Measurements from ENCODE around the gene RABL3.
"Not testable (repeated sequence)": the region's sequence is repeated elsewhere in the genome, so short reads cannot be mapped to it uniquely, and the experiment has no call there.

RABL3 gene

GRCh38 chr3:120765830-120766493 is 23.6 kb upstream of the RABL3 start:
- in situ Hi-C loops (cut with HindIII; ENCODE audit: low pct_unique_long_range_greater_than_20kb, low sequenced_read_pairs) = no loop called here
- DNase-seq (ENCODE audit: low read depth in 1 of 2, low spot score in 1 of 2) = no peak
- TF ChIP-seq JUND (IDR thresholded peaks at IDR 0.05; ENCODE audit: low read depth) = no peak

DNA sequence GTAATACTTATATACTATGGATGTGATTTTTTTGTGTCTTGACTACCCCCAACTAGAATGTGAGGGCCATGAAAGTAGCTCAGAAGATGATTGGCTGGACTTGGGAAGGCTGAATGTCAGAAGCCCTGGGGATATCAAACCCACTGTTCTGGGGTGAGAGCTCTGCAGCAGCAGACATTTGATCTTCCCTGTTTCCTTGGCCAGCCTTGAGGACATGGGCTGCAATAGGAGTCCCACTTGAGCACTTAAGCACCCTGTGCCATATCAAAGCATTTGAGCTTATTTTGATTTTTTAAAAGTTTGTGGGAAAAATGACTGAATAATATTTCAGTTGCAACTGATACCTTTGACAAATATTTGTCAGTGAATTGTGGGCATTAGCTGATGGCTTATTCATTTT is 21.9 kb upstream of the RABL3 start:
- in situ Hi-C loops (cut with HindIII; ENCODE audit: low pct_unique_long_range_greater_than_20kb, low sequenced_read_pairs) = no loop called here
- no peak for DNase-seq (ENCODE audit: low read depth in 1 of 2, low spot score in 1 of 2)

DNA sequence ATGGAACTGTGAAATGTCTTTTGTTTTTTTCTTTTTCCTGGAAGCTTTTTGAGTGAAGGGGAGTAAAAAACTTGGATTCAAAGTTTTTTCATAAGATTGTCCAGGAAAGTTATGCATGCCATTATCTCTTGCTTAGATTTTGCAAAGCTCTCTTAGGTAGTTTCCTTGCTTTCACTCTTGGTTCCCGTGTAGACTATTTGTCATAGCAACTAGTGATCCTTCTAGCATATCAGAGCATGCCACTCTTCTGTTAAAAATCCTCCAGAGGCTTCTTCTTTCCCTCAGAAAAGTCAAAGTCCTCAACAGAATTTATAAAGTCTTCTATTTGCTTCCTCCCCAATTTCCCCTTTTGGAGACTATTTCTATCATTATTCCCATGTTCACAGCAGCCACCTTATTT is 21.3 kb upstream of the RABL3 start:
- in situ Hi-C loops (cut with HindIII; ENCODE audit: low pct_unique_long_range_greater_than_20kb, low sequenced_read_pairs) = no loop called here
- no peak for TF ChIP-seq JUND (IDR thresholded peaks at IDR 0.05; ENCODE audit: low read depth)
- no peak for DNase-seq (ENCODE audit: low read depth in 1 of 2, low spot score in 1 of 2)

More for the DNA sequence above, 21.9 kb upstream of the RABL3 start:
- TF ChIP-seq JUND (IDR thresholded peaks at IDR 0.05; ENCODE audit: low read depth) = no peak

GRCh38 chr3:120762615-120763014 is 20.3 kb upstream of the RABL3 start:
- no peak for TF ChIP-seq JUND (IDR thresholded peaks at IDR 0.05; ENCODE audit: low read depth)
- DNase-seq (ENCODE audit: low read depth in 1 of 2, low spot score in 1 of 2) = no peak
- in situ Hi-C loops (cut with HindIII; ENCODE audit: low pct_unique_long_range_greater_than_20kb, low sequenced_read_pairs) = no loop called here

DNA sequence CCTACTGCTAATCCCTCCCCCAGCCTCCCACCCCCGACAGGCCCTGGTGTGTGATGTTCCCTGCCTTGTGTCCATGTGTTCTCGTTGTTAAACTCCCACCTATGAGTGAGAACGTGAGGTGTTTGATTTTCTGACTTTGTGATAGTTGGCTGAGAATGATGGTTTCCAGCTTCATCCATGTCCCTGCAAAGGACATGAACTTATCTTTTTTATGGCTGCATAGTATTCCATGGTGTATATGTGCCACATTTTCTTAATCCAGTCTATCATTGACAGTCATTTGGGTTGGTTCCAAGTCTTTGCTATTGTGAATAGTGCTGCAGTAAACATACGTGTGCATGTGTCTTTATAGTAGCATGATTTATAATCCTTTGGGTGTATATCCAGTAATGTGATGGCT is 16.2 kb upstream of the RABL3 start:
- DNase-seq (ENCODE audit: low read depth in 1 of 2, low spot score in 1 of 2); in situ Hi-C loops (cut with HindIII; ENCODE audit: low pct_unique_long_range_greater_than_20kb, low sequenced_read_pairs): not testable (repeated sequence)

- no peak for DNase-seq (ENCODE audit: low read depth in 1 of 2, low spot score in 1 of 2)
- TF ChIP-seq JUND (IDR thresholded peaks at IDR 0.05; ENCODE audit: low read depth) = no peak
- in situ Hi-C loops (cut with HindIII; ENCODE audit: low pct_unique_long_range_greater_than_20kb, low sequenced_read_pairs) = no loop called here
Measured at GRCh38 chr3:120756061-120756460, 13.7 kb upstream of the RABL3 start.

GRCh38 chr3:120753810-120754209 is 11.5 kb upstream of the RABL3 start:
- TF ChIP-seq JUND (IDR thresholded peaks at IDR 0.05; ENCODE audit: low read depth) = no peak
- no peak for DNase-seq (ENCODE audit: low read depth in 1 of 2, low spot score in 1 of 2)
- in situ Hi-C loops (cut with HindIII; ENCODE audit: low pct_unique_long_range_greater_than_20kb, low sequenced_read_pairs) = no loop called here

GRCh38 chr3:120752865-120753264 is 10.5 kb upstream of the RABL3 start:
- in situ Hi-C loops (cut with HindIII; ENCODE audit: low pct_unique_long_range_greater_than_20kb, low sequenced_read_pairs) = no loop called here
- no peak for DNase-seq (ENCODE audit: low read depth in 1 of 2, low spot score in 1 of 2)
- no peak for TF ChIP-seq JUND (IDR thresholded peaks at IDR 0.05; ENCODE audit: low read depth)

DNA sequence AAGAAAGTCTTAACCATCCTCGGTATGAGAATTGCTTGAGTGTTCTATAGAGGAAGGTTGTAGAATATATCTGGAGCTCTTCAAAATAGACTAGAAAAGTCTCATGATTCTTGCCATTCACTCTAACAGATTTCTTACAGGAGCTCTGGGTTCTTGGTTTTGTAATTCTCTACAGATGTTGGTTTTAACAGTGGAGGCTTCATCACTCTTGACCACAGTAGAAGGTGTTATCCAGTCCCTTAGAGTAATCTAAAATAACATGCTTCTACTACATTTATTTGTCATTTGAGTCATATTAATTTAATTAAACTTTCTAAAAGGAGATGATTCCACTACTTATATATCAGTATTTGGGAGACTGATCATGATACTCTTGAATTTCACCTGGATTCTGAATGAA is 9.9 kb upstream of the RABL3 start:
- TF ChIP-seq JUND (IDR thresholded peaks at IDR 0.05; ENCODE audit: low read depth) = no peak
- in situ Hi-C loops (cut with HindIII; ENCODE audit: low pct_unique_long_range_greater_than_20kb, low sequenced_read_pairs) = no loop called here
- no peak for DNase-seq (ENCODE audit: low read depth in 1 of 2, low spot score in 1 of 2)

DNA sequence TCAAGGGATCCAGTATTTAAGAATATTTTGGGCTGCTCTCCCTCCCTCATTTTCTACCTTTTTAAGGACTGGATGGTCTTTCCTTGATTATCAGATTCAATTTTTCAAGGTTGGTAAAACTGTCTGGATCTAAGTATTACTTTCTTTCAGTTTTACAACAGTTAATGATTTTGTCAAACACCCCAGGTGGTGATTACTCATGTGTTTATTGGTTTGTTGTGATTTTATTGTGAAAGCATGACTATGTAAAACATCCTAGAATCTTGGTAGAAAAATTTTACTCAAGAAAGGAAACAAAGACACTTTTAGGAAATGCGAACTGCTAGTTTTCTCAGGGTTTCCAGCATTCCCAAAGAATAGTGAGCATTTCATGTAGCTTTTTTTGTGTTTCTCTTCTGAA is 7.5 kb upstream of the RABL3 start:
- TF ChIP-seq JUND (IDR thresholded peaks at IDR 0.05; ENCODE audit: low read depth) = no peak
- no peak for DNase-seq (ENCODE audit: low read depth in 1 of 2, low spot score in 1 of 2)
- in situ Hi-C loops (cut with HindIII; ENCODE audit: low pct_unique_long_range_greater_than_20kb, low sequenced_read_pairs) = no loop called here

- no peak for DNase-seq (ENCODE audit: low read depth in 1 of 2, low spot score in 1 of 2)
- in situ Hi-C loops (cut with HindIII; ENCODE audit: low pct_unique_long_range_greater_than_20kb, low sequenced_read_pairs) = no loop called here
- TF ChIP-seq JUND (IDR thresholded peaks at IDR 0.05; ENCODE audit: low read depth) = no peak
Measured at GRCh38 chr3:120745466-120745865, 3.1 kb upstream of the RABL3 start.

GRCh38 chr3:120743556-120744195 is 1.4 kb upstream of the RABL3 start:
- no peak for TF ChIP-seq JUND (IDR thresholded peaks at IDR 0.05; ENCODE audit: low read depth)
- no peak for DNase-seq (ENCODE audit: low read depth in 1 of 2, low spot score in 1 of 2)
- in situ Hi-C loops (cut with HindIII; ENCODE audit: low pct_unique_long_range_greater_than_20kb, low sequenced_read_pairs) = no loop called here

GRCh38 chr3:120742849-120743365 is 591 bp upstream of the RABL3 start:
- in situ Hi-C loops (cut with HindIII; ENCODE audit: low pct_unique_long_range_greater_than_20kb, low sequenced_read_pairs) = no loop called here
- TF ChIP-seq JUND (IDR thresholded peaks at IDR 0.05; ENCODE audit: low read depth) = no peak
- DNase-seq (ENCODE audit: low read depth in 1 of 2, low spot score in 1 of 2) = peak in 1 of 2 experiments; percentile 36

DNA sequence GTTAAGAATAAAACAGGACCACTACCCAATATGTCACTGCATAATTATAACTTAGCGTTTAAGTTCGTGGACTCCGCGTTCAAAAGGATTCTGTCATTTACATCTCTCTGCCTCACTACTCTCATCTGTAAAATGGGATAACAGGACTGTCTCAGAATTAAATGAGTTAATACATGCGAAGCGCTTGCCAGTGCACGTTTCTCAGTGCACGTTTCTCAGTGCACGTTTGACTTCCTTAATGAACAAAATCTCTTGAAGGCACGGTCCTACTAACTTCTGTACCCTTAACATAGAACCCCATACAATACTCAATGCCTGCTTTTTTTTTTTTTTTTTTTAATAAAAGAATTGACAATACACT is 499 bp downstream of the RABL3 start:
- in situ Hi-C loops (cut with HindIII; ENCODE audit: low pct_unique_long_range_greater_than_20kb, low sequenced_read_pairs) = no loop called here

More for the DNA sequence above, 499 bp downstream of the RABL3 start:
- TF ChIP-seq JUND (IDR thresholded peaks at IDR 0.05; ENCODE audit: low read depth) = no peak
- peak; percentile 8 to 58 for DNase-seq (ENCODE audit: low read depth in 1 of 2, low spot score in 1 of 2)
